NCI-H1436 treated with DMSO at 0.1 percent for 48 hours (cell line): Measurements from ENCODE around the gene TTLL10.
"Not testable (repeated sequence)": the region's sequence is repeated elsewhere in the genome, so short reads cannot be mapped to it uniquely, and the experiment has no call there.

Experiments used
- DNase-seq: peaks from one replicate; lab custom pipeline; 2025; lab: John Stamatoyannopoulos, UW

TTLL10 gene

DNA sequence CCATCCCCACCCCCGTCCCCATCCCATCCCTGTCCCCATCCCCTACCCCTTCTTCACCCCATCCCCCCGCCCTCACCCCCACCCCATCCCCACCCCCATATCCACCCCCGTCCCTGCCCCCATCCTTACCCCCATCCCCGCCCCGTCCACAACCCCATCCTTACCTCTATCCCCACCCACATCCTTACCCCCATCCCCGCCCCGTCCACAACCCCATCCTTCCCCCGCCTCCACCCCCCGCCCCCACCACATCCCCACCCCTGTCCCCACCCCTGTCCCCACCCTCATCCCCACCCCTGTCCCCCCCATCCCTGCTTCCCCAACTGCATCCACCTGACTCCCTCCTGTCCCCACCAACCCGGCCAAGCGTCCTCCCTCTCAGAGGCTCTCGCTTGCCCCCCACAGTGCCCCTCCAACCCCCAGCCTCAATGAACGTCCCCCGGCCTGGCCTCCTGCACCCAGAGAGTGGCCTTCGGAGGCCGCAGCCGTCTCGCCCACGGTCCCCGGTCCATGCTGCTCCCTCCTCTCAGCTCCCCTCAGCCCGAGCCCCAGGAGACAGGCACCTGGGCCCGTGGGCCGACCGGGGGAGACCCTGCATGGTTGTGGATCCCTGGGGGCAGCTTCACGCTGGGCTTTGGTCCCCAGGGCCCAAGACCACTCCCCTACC lies 32.3 kb upstream of the TTLL10 start:
- no peak for DNase-seq

DNA sequence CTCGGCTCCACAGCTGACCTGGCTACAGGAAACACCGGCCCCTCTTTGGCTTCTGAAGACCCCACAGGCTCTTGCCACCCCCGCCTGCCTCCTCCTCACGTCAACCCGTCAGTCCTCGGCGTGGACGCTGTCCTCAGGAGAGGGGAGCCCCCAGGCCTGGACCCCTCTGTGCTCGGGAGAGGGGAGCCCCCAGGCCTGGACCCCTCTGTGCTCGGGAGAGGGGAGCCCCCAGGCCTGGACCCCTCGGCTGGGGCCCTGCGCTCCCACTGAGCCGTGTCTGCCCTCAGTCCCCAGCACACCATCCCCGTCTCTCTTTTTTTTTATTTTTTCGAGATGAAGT lies 31.8 kb upstream of the TTLL10 start:
- no peak for DNase-seq

- not testable (repeated sequence) for DNase-seq
Observed at GRCh38 chr1:1142352-1142751, 31.3 kb upstream of the TTLL10 start.

DNA sequence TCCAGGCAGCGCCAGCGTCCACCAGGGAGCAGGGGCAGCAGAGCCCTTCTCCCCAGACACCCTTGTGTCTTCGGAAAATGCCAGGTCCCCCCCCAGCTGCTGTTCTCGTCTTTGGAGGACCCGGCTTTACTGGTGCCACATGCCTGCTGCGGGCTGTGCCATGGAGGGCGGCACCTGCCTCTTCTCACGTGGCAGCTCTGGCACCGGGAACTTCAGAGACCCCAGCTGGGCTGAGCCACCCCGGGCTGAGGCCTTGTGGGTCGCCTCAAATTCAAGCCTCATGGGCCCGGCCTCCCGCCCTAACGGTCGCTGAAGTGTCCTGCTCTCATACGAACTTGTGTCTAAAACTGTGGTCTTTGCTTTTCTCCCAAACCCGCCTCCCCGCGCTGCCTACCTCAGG lies 30.8 kb upstream of the TTLL10 start:
- no peak for DNase-seq

DNA sequence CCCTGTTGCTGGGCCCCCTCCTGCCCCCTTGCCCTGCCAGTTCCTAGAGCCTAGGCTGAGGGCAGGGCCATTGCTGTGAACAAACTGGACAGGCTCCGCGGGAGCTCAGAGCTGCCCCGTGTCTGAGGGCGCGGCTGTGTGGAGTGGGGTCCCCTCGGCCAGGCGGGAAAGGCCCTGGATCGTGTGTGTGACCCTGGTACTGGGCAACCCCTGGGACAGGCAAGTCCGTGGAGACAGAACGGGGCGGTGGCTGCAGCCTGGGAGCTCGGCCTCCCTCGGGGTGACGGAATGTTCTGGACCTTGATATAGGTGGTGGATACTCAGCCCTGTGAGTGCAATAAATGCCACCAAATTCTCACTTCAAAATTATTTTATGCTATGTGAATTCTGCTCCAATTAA lies 30.0 kb upstream of the TTLL10 start:
- no peak for DNase-seq

DNA sequence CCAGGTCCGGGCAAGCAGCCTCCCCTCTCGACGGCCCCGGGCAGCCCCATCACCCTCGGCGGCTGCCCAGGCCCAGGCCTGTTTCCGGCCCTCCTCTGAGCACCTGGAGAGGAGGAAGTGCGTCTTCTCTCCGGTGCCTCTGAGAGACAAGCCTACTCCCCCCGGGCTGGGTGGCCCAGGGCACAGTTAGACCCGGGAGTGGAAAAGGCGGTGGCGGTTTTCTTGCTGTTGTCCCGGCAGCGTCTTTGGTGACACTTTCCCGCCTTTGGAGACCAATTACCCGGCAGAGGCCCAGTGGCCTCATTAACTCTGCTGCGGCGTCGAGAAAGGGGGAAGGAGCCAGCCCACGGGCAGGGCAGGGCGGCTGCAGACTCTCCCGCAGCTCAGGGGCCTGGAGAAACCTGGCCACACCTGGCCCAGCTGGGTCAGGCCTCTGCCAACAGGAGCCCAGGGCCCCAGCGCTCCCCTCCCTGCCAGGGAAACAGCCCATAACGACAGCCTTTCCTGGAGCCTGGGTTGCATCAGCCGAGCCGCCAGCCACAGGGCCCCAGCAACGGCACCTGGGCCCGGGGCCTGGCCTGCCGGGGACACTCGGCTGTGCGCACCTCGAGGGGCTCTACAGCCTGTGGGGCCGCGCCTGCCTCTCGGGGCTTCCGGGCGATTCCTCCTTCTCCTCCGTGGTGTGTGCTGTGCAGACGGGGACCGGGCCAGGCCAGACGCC lies 29.4 kb upstream of the TTLL10 start:
- peak; percentile 68 for DNase-seq

DNA sequence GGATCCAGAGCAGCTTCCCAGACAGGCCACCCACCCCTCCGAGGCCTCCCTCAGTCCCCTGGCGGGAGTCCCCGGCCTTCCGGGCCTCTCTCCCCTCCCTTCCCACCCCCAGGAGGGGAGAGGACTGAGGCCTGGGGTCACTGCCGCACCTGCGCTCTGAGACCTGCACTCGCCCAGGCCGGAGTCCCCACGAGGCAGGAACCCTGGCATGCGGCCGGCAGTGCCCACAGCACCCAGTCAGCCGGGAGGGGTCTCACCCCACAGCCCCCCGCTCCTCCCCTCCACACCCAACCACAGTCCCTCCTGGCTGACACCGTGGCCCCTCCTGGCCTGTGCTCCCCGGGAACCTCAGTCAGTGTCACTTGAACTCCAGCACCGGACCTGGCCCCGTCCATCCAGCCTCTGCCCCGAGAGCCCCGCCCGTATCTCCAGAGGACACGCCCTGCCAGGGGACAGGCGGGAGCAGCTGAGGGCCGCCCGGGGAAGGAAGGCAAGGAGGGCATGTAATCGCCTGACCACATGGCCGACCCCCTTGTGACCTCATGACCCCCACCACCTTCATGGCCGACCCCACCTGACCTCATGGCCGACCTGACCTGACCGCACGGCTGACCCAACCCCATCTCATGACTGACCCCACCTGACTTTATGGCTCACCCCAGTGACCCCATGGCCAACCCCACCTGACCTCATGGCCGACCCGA lies 28.7 kb upstream of the TTLL10 start:
- DNase-seq: no peak

DNA sequence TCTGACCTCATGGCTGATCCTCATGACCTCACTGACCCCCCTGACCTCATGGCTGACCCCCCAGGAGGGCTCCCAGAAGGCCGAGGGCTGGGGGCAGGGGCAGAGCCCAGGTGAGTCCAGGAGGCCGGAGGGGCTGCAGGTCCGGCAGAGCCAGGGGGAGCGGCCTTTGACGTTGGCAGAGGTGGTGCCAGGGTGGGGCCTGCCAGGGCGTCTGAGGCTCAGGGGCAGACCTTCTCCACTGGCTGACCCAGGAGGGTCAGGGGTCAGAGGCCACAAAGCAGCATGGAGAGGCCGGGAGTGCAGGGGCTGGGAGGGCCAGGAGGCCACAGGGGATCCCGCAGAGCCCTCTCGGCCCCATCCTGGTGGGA lies 28.1 kb upstream of the TTLL10 start:
- DNase-seq: no peak

DNA sequence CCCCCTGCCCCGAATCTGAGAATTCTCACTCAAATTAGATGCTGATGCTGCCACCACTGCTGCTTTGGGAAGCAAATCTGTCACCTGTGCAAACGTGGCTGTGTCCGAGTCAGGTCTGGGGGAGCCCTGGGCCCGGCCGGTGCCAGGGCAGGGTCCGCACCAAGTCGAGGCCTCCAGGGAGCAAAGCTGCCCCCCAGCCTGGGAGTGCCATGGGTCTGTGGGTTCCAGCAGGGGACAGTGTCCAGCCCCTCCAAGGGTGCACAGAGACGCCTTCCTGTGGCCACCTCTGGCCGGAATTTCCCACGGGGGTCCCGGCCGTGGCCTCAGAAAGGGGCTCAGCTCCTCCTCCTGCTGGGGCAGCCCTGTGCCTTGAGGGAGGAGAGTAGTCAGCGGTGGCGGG lies 27.7 kb upstream of the TTLL10 start:
- no peak for DNase-seq

DNA sequence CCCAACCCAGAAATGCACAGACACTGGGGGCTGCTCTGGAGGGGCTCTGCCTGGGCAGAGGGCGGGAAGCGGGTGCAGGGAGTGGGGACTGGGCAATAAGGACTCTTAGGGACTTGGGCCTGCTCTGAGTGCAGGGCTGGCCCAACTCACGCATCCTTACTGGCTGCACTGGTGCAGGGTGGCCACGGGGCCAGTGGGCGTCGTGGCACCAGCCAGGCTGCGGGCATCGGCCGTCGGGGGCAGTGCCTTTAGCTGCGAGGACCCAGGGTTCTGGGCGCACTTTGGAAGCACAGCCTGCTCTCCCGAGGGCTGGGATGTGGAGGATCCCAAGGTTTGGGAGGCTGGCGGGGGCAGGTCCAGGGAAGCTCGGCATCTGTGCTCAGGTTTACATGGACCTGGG lies 27.1 kb upstream of the TTLL10 start:
- DNase-seq: no peak

GRCh38 chr1:1148061-1148460 lies 25.6 kb upstream of the TTLL10 start:
- no peak for DNase-seq

DNA sequence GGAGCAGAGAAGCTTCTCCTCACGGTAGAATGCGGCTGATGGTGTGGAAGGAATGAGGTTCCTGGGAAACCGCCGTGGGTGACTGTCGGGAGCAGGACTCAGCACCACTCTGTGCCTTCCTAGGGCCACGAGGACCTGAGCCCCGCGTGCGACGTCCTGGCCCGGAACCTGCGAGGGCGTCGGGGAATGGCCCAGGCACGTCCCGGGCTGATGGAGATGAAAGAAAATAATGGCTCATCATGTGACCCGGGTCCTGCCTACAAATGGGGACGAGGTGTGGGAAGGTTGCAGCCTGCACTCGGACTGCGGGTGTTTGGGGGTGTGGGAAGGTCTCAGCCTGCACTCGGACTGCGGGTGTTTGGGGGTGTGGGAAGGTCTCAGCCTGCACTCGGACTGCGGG lies 25.1 kb upstream of the TTLL10 start:
- no peak for DNase-seq

- DNase-seq: no peak
Observed at GRCh38 chr1:1149416-1149815, 24.3 kb upstream of the TTLL10 start.

DNA sequence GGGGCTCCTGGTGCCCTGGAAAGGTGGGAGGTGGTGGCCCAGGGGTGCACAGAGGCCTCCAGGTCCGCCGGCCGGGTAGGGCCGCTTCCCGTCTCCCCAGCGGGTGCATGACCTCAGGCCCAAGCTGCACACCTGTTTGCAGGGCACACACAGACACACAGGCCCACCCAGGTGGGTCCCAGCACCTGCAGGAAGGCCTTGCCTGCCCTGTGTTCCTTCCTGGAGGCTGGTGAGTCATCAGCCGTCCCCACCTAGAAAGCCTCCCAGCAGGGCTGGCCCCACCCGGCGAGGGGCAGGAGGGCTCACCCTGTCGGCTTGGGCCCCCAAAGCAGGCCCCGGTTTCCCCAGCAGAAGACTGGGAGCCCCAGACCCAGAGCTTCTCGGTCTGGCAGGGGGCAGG lies 23.6 kb upstream of the TTLL10 start:
- no peak for DNase-seq

- no peak for DNase-seq
Observed at GRCh38 chr1:1151306-1151705, 22.4 kb upstream of the TTLL10 start.

GRCh38 chr1:1152431-1152830 lies 21.2 kb upstream of the TTLL10 start:
- DNase-seq: not testable (repeated sequence)

DNA sequence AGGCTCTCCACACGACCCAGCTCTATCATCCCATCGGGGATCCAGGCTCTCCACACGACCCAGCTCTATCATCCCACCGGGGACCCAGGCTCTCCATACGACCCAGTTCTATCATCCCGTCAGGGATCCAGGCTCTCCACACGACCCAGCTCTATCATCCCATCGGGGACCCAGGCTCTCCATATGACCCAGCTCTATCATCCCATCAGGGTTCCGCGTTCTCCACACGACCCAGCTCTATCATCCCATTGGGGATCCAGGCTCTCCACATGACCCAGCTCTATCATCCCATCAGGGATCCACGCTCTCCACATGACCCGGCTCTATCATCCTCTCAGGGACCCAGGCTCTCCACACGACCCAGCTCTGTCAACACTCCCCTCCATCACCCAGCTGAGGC lies 20.5 kb upstream of the TTLL10 start:
- DNase-seq: not testable (repeated sequence)

GRCh38 chr1:1153874-1154273 lies 19.8 kb upstream of the TTLL10 start:
- DNase-seq: no peak

- no peak for DNase-seq
Observed at GRCh38 chr1:1155258-1155657, 18.4 kb upstream of the TTLL10 start.

GRCh38 chr1:1156140-1157032 lies 17.3 kb upstream of the TTLL10 start:
- no peak for DNase-seq

- no peak for DNase-seq
Observed at GRCh38 chr1:1157033-1157365, 16.7 kb upstream of the TTLL10 start.

GRCh38 chr1:1157426-1157913 lies 16.2 kb upstream of the TTLL10 start:
- DNase-seq: peak; percentile 51
